Esophagus muscularis mucosa (tissue), 4 donors: Measurements from ENCODE around the gene OSBPL2. TPM values are rescaled to one million over a fixed set of nuclear protein-coding genes. Genes with fewer than 3 reads are reported as not detected.
A peak's percentile ranks its signal among the peaks of the same experiment; 100 is the strongest.

Experiments
- DNase-seq: peaks from one replicate; pipeline ENCODE4 v3.0.0-alpha.2; 2017; ENCODE audit errors: extremely low spot score
- H3K27ac ChIP-seq, 4 donors: fragments of 200-600 bp; sonication (generic); replicated peaks in 1 of 4; 1 replicate in 3 of 4; 2 replicates in 1 of 4; pipeline ENCODE4 v1.5.1; 2016 to 2019; ENCODE audit warnings: mild to moderate bottlenecking in 1 of 4
- H3K27me3 ChIP-seq, 4 donors: fragments of 200-600 bp; sonication (generic); one replicate each; pipeline versions ENCODE4 v1.5.1 to v1.6.0; 2016 to 2019
- H3K36me3 ChIP-seq, 4 donors: fragments of 200-600 bp; sonication (generic); one replicate each; pipeline ENCODE4 v1.5.1; 2016 to 2019
- H3K4me1 ChIP-seq, 4 donors: fragments of 200-600 bp; sonication (generic); one replicate each; pipeline ENCODE4 v1.5.1; 2016 to 2019
- H3K4me3 ChIP-seq, 4 donors: fragments of 200-600 bp; sonication (generic); 1 replicate in 2 of 4; 2 replicates in 2 of 4; pipeline ENCODE4 v1.5.1; 2016 to 2019; ENCODE audit warnings: mild to moderate bottlenecking in 4 of 4, moderate library complexity in 1 of 4
- H3K9me3 ChIP-seq, 4 donors: fragments of 200-600 bp; sonication (generic); 1 replicate in 3 of 4; 2 replicates in 1 of 4; pipeline ENCODE4 v1.5.1; 2016 to 2019
- EP300 ChIP-seq: sonication (generic); formaldehyde crosslinking; IDR thresholded peaks from one replicate; pipeline ENCODE4 v1.6.1; 2017; ENCODE audit warnings: antibody characterized with exemption
- POLR2A ChIP-seq: fragments of 450-650 bp; IDR thresholded peaks from one replicate; pipeline ENCODE4 v1.6.1; 2017; ENCODE audit warnings: antibody characterized with exemption, moderate library complexity, mild to moderate bottlenecking, low read depth
- POLR2AphosphoS5 ChIP-seq, 2 donors: sonication (generic); formaldehyde crosslinking; IDR thresholded peaks; one replicate each; pipeline ENCODE4 v1.6.1; 2017; ENCODE audit warnings: antibody characterized with exemption in 2 of 2
- WGBS: methylation state at CpG from one replicate; pipeline ENCODE4 v1.1.5; 2018; 5-methylcytosine and 5-hydroxymethylcytosine counted together
- intact Hi-C: fragments of 100-400 bp; cut with DNase I; formaldehyde crosslinking; loops from one replicate; pipeline ENCODE4 v1.15.1; 2023
- total RNA-seq, 4 donors: library from RNA; depleted of rRNA; stranded (reverse); fragments of >200 nt; gene quantifications; one replicate each; pipeline versions ENCODE4 v1.1.0 to v1.2.1, GENCODE V29; 2016
- TF ChIP-seq, protein P1 (sequence below), 3 experiments: fragments of 200-600 bp in 2 of 3; fragments of 450-650 bp in 1 of 3; sonication (generic) in 2 of 3; IDR thresholded peaks; one replicate each; pipeline ENCODE4 v1.5.1; 2017 to 2019; ENCODE audit warnings: antibody characterized with exemption in 3 of 3, mild to moderate bottlenecking in 2 of 3, moderate library complexity in 1 of 3

OSBPL2 gene
- total RNA-seq, 4 donors from 2014 or later, result 34.5 to 52.7 (median 44.2) TPM

DNA sequence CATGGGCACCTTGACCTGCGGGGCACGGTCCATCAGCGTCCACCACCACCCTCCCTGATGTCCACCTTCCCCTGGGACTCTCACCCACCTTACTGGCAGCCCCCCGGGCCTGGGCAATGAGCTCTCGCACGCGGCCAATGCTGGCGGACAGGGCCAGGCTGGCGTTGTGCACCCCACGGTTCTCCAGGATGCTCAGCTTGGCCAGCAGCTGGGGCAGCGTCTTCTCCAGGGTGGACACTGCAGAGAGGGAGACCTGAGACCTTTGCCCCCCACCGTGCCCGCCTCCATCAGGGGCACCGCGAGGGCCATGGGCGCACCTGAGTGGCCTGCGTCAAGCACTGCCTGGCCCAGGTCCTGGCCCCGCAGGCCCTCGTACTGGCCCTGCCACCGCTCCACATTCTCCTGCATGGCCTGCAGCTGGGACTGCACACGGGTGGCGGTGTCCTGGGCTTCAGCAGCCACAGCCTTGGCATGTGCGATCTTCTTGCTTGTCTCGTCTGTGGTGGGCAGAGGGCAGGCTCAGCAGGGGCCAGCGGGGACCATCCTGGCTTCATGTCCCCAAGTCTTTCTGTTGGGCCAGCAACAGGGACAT lies 76.5 kb downstream of the OSBPL2 start:
- TF ChIP-seq POLR2AphosphoS5 (IDR thresholded peaks at IDR 0.05) (no peak), POLR2A (no peak), EP300 (no peak)
- TF ChIP-seq, protein P1, sequence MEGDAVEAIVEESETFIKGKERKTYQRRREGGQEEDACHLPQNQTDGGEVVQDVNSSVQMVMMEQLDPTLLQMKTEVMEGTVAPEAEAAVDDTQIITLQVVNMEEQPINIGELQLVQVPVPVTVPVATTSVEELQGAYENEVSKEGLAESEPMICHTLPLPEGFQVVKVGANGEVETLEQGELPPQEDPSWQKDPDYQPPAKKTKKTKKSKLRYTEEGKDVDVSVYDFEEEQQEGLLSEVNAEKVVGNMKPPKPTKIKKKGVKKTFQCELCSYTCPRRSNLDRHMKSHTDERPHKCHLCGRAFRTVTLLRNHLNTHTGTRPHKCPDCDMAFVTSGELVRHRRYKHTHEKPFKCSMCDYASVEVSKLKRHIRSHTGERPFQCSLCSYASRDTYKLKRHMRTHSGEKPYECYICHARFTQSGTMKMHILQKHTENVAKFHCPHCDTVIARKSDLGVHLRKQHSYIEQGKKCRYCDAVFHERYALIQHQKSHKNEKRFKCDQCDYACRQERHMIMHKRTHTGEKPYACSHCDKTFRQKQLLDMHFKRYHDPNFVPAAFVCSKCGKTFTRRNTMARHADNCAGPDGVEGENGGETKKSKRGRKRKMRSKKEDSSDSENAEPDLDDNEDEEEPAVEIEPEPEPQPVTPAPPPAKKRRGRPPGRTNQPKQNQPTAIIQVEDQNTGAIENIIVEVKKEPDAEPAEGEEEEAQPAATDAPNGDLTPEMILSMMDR (IDR thresholded peaks at IDR 0.05), result no peak
- H3K27me3 ChIP-seq, result no peaks in the 10 kb centered on the region
- DNase-seq, result no peak
- intact Hi-C loops, result no loop called here
- peaks cover 0 to 5% (median 0%) of the 10 kb centered on the region in 4 donors for H3K4me1 ChIP-seq
- H3K36me3 ChIP-seq, result peaks cover 89 to 97% (median 94%) of the 10 kb centered on the region in 4 donors
- no peaks in the 10 kb centered on the region for H3K9me3 ChIP-seq
- no peak overlapping the region for H3K4me3 ChIP-seq
- WGBS, result 88% methylated on average over 9 of the region's 25 CpGs
- no peak overlapping the region for H3K27ac ChIP-seq

DNA sequence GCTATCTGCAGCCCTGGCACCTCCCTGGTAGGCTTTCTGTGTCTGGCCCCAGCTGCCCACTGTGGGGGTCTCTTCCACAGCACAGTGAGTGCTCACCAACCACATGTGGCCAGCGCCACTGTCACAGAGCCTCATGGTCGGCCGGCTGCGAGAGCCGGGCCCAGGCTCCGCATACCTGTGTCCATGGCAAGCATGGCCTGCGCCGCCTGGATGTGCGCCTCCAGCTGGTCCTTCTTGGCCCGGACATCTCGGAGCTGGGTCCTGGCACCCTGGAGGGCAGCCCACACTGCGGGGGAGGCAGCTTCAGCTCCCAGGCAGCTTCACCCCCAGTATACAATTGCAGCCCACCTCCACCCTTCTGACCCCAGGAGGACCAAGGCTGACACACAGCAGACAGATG lies 77.5 kb downstream of the OSBPL2 start:
- WGBS, result no CpG with 5 or more reads among the region's 12 CpGs
- H3K9me3 ChIP-seq, result no peaks in the 10 kb centered on the region
- H3K27me3 ChIP-seq, result no peaks in the 10 kb centered on the region
- DNase-seq, result no peak
- no peak overlapping the region for H3K4me3 ChIP-seq
- peaks cover 0 to 5% (median 0%) of the 10 kb centered on the region in 4 donors for H3K4me1 ChIP-seq
- H3K27ac ChIP-seq, result no peak overlapping the region
- intact Hi-C loops, result no loop called here
- TF ChIP-seq EP300, result no peak
- TF ChIP-seq, protein P1 (IDR thresholded peaks at IDR 0.05), result no peak
- no peak for TF ChIP-seq POLR2A
- TF ChIP-seq POLR2AphosphoS5 (IDR thresholded peaks at IDR 0.05), result no peak
- peaks cover 87 to 94% (median 92%) of the 10 kb centered on the region in 4 donors for H3K36me3 ChIP-seq

DNA sequence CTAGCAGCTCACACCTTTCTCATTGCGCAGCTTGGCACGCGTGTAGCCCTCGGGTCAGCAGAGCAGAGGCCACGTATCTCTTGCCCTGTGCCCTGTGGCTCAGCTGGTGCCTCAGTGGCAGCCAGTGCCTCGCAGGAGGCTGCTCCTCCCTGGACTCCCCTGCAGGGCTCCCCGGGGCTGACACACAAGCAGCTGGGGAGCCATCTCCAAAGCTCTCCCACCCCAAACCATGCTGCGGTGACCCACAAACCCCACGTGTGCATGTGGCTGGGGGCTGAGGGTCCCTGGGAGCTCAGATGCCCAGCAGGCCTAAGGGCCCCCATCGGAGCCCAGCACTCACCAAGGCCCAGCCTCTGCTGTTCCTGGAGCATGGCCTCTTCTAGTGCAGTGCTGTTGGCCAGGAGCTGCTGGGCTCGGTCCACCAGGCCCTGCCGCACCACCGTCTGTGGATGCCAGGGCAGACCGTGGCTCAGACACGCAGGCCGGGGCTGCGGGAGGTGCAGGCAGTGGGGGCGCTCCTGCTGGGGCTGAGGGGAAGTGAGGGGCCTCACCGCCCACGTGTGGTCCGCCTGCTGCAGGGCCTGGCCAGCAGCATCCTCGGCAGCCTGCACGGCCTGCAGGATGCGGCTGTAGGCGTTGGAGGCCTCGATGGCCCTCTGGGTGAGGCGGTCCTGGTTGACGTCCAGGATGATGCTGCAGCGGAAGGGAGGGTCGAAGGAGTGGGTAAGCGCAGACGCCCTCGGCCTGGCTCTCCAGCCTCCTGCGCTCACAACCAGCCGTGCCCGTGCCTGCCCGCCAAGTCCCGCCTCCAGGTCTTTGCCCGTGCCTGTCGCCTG lies 78.2 kb downstream of the OSBPL2 start:
- Histone ChIP-seq H3K36me3 (peaks cover 80 to 89% (median 86%) of the 10 kb centered on the region in 4 donors), H3K27ac (peak overlapping the region in 1 of 4 donors; percentile 14), H3K27me3 (no peaks in the 10 kb centered on the region), H3K4me3 (no peak overlapping the region), H3K9me3 (no peaks in the 10 kb centered on the region), H3K4me1 (peaks cover 0 to 5% (median 0%) of the 10 kb centered on the region in 4 donors)
- WGBS, result 84% methylated on average over 14 of the region's 40 CpGs
- intact Hi-C loops, result no loop called here
- DNase-seq, result no peak
- TF ChIP-seq EP300 (no peak), POLR2AphosphoS5 (IDR thresholded peaks at IDR 0.05) (no peak), POLR2A (no peak)
- TF ChIP-seq, protein P1 (IDR thresholded peaks at IDR 0.05), result no peak

DNA sequence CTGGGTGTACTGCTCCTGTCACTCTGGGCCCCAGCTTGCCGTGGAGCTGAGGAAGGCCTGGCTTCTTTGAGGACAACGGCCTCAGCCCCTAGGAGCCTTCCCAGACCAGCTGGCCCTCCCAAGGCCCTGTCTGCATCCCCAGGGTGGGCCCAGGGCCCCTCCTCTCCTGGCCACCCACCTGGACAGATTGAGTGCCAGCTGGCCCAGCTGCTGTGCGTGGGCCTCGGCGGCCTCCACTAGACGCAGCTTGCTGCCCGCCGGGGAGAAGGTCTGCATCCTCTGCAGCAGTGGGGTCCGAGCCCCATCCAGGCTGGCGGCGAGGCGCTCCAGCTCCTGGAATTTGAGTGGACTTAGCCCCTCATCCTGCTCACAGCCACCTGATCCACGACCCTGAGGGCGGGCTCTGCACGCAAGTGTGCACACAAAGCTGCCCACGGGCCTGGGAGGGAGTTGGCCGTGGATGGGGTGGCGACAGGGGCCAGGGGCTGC lies 78.9 kb downstream of the OSBPL2 start:
- no CpG with 5 or more reads among the region's 18 CpGs for WGBS
- TF ChIP-seq, protein P1 (IDR thresholded peaks at IDR 0.05), result no peak
- TF ChIP-seq POLR2AphosphoS5 (IDR thresholded peaks at IDR 0.05), result no peak
- no peak for TF ChIP-seq EP300
- no peak for TF ChIP-seq POLR2A
- intact Hi-C loops, result no loop called here

More for the DNA sequence above, 78.9 kb downstream of the OSBPL2 start:
- peak overlapping the region in 1 of 4 donors; percentile 14 for H3K27ac ChIP-seq
- no peak for DNase-seq
- H3K4me1 ChIP-seq, result peaks cover 0 to 5% (median 0%) of the 10 kb centered on the region in 4 donors
- no peak overlapping the region for H3K4me3 ChIP-seq
- H3K36me3 ChIP-seq, result peaks cover 78 to 89% (median 86%) of the 10 kb centered on the region in 4 donors
- H3K9me3 ChIP-seq, result no peaks in the 10 kb centered on the region
- no peaks in the 10 kb centered on the region for H3K27me3 ChIP-seq
